HG03378 (cell line): ENCODE data around the gene DLGAP1.
A peak's percentile ranks its signal among the peaks of the same experiment; 100 is the strongest.
"Not testable (repeated sequence)": the region's sequence is repeated elsewhere in the genome, so short reads cannot be mapped to it uniquely, and the experiment has no call there.

Source experiments
- ATAC-seq: cut with Tn5 transposase; IDR thresholded peaks from one replicate; pipeline ENCODE4 v1.9.1; 2021; ENCODE audit warnings: mild to moderate bottlenecking, moderate library complexity; ENCODE audit not compliant: unreplicated experiment

Gene DLGAP1

DNA sequence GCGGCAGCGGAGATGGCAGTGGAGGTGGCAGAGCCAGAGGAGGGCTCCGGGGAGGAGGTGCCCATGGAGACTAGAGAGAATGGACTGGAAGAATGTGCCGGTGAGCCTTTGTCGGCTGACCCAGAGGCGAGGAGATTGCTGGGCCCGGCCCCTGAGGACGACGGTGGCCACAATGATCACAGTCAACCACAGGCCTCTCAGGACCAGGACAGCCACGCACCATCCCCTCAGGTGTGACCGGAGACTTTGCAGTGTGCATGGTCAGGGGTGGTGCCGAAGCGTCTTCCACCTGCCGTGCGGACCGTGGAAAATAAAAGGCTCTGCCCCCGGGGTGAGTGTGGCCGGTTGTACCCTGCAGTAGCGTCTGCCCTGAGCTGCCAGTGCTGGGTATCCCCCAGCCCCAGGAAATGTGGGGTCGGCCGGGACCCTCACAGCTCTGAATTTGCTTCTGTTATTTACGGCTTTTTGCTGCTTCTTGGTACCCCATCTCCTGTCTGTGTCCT, 874.5 kb downstream of the DLGAP1 start:
- ATAC-seq, result not testable (repeated sequence)

DNA sequence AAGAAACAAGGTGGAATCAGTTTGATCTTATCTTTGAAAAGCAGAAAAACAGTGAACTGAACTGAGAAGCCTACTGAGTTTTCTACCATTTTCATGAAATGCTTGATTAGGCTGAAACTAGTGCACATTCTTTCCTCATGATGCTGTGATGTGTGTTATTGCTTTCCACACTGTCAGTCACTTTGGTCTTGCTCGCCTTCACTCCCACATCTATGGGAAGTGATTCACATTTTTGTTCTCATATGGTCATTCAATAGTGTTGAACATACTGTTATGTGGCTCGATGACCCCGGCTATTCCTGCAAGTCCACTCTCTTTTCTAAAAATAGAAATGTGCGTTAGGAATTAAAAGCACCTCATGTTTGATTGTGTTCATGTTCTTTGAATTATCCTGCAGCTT, 875.4 kb downstream of the DLGAP1 start:
- no peak for ATAC-seq

DNA sequence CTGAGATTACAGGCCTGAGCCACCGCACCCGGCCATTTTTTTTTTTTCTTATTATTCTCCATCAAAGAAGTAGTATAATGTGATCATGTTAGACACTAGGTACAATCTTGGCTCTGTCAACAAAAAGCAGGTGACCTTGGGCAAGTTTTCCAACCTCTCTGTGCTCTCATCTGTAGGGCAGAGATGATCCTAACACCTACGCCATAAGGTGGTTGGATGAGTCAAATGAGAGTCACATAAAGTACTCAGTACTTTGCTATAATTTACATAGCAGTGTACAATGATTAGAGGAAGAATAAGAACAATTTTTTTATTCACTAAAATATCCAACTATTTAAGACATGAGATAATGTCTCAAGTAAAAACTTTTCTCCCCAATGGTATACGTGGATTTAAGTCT, 876.5 kb downstream of the DLGAP1 start:
- ATAC-seq, result no peak

DNA sequence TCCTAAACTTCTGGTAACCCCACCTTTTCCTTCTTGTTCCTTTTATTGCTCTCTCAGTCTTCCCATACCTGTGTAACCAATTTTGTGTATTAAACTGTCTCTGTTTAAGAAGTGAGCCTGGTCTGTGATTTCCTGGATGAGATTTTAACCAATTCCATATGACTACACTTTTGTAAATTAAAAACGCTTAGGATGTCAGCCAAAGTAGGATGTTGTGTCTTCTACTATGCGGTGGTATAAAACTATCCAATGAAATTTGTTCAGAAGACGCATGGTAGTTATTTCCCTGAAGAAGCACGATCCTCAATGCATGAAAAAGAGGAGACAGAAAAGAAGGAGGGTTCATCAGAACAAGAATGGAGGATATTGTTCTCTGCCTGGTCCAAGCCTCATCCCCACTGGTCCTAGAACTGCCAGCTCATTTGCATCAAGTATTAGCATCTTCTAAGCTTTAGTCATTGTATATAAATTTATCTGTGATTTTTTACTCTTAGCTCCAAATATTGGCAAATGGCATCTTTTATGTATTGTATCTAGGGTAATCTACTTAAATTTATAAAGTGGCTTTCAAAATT, 877.7 kb downstream of the DLGAP1 start:
- ATAC-seq, result no peak

DNA sequence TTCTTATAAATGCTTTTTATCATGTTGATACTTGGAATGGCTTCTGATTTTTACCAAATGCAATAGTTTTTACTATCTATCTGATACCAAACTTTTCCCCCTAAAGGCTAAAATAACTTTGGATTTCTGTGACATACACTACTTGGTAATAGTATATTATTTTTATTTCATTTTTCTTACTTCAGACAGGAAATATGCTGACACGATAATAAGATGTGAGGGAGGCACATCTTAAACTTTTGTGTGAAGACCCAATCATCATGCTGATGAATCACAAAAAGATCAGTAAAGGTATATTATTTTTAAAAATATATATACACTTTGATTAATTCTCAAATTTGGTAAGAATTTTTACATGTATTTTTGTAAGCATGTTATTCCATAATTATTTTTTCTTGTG, 882.3 kb downstream of the DLGAP1 start:
- no peak for ATAC-seq

DNA sequence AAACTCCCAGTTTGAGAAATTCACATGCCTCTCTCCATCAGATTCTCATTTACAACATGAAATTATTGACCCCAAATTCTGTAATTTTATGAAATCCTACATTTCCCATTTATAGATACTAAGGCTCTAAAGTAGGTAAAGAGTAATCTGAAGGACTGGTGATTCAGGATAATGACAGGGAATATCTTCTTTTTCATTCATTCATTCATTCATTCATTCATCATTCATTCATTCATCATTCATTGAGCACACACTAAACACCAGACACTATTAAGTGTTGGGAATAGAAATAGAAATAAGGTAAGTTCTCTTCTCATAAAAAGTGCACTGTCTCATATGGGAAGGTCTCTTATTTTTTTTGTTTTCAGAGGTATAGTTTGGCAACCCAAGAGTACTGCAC, 888.3 kb downstream of the DLGAP1 start:
- ATAC-seq, result no peak

DNA sequence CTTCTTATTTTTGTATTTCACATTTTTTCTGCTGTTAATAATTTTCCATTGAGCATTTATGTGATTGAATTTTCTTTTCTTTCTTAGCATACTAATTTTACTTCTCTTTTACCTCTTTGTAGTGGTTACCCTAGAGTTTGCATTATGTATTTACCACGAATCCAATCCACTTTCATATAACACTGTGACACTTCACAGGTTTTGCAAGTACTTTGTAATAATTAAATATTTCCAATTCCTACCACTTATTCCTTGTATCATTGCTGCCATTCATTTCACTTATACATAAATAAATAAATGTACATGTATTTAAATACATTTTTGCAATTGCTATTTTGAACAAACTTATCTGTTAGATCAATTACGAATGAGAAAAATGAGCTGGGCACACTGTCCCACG, 894.4 kb downstream of the DLGAP1 start:
- ATAC-seq, result no peak

DNA sequence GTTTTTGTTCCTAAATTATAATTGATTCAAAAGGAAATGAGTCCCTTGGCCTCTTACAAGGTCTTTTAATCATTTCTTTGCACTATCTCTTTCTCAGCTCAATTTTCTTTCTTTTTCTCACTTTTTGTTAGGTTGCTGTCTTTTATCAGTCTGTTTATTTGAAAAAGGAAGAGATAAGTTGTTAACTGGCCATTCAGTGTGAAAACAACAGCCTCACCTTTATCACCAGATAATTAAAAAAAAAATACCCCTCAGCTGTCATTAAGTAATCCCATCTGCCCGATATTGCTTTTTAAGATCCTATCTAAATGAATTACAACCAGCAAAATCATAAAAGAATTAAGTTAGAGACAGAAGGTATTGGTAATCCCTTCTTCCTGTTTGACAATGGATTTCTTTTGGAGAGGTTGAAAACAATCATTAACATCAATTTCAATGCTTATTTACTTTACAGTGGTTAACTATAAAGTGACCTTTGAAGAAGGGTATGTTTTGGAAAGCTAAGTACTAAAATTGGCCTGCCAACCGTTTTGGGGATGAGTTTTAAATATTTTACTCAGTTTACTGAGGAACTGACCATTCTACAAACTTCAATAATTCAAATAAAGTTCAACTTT, 900.2 kb downstream of the DLGAP1 start:
- ATAC-seq, result no peak

DNA sequence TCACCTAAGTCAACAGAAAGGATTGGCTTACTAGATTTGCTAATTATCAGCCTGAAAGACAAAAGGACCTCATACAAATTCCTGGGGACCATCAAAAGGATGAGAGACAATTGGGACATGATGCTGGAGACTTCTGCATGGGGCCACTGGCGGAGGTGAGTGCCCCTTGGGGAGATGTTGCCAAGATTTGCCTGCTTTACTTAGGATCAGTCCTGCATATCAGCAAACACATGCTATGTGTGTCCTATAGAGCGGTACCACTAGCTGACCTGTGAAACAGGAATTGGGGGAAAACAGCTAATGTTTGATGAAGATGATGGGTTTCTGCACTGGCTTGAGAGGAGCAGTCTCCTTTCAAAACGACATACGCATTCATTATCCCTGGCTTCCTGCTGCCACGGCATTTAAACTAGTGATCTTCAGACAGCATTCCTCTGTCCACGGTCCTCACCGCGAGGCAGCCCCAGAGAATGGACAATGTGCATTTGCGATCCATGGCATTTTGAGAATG, 901.0 kb downstream of the DLGAP1 start:
- no peak for ATAC-seq

DNA sequence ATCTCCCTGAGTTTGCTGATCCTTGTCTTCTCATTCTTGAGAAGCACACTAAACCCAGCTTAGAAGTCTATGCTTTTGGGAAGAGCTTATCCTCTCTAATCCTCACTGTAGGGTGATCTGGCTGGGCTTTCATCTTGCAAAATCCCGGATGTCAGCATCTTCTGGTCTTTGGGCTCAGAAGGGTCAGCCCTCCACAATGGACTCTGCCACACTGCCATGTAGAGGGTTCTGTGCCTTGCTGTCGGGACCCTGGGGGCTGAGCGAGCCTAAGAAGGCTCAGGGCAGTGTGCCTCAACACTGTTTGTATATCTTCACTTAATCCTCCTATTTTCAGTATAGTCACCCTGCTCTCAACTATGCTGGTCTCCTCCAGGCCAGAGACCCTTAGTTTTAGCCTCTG, 902.8 kb downstream of the DLGAP1 start:
- ATAC-seq, result no peak

DNA sequence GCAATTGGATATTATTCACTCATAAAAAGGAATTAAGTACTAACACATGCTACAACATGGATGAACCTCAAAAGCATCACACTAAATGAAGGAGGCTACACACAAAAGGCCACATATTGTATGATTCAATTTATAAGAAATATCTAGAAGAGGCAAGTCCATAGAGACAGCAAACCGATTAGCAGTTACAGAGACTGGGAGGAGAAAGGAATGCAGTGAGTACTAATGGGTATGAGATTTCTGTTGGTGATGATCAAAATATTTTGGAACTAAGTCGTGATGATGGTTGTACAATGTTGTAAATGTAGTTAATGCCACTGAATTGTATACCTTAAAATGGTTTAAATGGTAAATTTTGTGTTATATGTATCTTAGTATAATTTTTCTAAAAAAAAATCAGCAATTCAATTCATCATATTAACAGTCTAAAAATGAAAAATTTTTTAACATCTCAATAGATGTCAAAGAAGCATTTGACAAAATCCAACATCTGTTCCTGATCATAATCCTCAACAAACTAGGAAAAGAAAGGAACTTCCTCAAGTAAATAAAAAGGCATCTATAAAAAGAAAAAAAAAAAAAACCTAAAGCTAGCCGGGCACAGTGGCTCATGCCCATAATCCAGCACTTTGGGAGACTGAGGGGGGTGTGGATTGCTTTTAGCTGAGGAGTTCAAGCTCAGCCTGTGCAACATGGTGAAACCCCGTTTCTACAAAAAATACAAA, 907.1 kb downstream of the DLGAP1 start:
- no peak for ATAC-seq

DNA sequence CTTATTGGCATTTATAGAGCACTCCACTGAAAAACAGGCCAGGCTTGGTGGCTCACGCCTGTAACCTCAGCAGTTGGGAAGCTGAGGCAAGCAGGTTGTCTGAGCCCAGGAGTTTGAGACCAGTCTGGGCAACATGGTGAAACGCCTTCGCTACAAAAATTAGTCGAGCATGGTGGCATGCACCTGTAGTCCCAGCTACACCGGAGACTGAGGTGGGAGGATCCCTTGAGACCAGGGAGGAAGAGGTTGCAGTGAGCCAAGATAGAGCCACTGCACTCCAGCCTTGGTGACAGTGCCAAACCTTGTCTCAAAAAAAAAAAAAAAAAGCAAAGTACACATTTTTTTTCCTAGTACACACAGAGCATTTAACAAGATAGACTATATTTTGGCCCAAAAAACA, 909.0 kb downstream of the DLGAP1 start:
- no peak for ATAC-seq

DNA sequence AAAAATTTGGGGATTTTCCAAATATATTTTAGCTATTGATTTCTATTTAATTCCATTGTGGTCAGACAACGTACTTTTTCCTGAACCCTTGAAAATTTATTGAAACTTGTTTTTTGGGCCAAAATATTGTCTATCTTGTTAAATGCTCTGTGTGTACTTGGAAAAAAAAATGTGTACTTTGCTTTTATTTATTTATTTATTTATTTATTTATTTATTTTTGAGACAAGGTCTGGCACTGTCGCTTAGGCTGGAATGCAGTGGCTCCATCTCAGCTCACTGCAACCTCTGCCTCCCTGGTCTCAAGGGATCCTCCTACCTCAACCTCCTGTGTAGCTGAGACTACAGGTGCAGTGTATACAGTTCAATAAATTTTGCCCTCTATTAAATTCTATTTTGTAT, 910.6 kb downstream of the DLGAP1 start:
- no peak for ATAC-seq

DNA sequence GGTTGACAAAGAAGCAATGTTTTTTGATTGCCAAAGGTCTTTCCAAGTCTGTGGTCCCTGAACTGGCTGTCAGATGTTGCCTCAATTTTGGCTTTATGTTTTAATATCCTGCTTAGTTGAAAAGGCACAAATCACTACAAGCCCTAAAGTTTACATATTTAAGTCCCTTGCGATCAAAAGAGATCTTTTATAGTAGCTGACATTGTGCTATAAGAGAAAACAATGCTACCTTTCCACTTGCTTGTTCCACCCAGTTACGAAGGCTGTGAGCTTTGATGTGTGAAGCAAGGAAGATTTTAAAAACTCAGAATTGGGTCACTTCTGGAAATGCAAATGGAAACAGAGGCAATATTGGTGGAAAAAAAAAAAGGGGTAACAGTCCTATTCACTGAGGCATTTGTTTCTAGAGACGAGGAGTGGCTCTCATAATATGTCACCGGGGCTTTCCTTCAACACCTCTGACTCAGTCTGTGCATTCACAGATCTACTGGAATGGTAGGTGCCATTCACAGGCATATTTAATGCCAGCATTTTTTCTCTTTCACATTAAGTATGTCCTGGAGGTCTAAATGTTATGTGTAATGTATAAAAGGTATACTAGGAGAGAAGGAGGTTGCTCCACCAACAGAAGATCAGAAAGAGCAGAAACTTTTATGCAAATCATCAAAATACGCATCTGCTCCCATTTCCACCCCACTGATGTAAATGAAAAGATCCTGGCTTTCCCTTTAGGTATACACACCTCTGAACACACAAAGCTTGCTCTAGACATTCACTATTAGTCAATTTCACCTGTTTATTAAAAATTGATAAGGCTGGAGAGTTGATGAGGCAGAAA, 913.3 kb downstream of the DLGAP1 start:
- ATAC-seq, result peak; percentile 98

DNA sequence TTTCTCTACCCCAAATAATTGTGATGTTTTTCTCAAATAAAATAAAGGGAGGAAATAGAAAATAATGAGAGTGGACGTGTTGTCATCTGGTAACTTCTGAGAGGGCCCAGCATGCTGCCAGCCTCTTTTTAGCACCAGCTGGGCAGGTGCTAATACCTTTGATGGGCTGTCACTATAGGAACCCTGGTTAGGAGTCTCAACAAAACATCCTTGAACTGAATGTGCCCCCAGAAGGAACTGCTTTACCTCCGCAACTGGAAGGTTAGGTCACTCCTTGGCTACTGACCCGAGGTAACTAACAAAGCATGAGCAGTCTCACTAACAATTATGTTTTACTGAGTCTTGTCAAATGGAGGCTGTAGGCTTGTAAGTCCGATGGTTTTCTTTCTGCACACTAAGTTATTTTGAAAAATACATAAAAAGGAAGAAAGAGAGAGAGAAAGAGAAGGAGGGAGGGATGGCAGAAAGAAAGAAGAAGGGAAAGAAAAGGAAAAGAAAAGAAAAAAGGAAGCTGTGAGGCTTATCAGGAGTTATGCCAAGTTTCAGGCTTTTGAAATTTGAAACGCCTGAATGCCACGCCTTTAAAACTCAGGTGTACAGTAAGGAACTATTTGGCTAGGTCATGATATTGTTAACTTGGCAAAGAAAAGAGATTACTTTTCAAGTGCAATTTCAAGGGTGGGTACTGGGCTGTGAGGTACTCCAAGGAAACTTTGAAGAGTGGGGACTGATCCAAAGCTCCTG, 914.1 kb downstream of the DLGAP1 start:
- ATAC-seq, result no peak

DNA sequence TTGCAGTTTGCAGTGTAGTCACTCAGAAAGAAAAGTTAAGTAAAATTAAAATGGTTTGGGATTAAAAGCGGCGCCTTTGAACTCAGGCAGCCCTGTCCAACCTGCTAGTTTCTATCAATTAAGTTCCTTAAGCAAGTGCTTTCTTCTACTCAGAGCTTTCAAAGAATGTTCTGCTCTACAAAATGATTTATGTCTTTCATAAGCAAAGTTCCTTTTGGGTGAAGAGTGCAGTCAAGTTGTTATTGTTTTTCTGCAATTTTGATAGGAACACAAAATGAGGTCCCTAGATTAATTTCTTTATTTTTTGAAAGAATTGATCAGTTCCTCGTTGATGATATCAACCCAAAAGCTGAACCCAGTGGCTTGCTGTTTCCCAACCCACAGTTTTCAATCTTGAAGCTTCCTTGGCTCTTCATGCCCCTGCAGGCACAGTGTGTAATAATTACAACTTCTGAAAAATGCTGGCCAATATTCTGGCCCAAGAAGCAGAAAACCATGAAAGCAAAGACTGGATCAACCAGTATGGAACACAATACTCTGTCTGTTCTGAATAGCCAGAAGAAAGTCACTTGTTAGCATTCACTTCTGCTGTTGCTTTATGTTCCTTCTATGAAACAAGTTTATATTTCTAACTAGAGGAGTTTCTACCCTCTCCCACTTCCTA, 916.0 kb downstream of the DLGAP1 start:
- no peak for ATAC-seq

DNA sequence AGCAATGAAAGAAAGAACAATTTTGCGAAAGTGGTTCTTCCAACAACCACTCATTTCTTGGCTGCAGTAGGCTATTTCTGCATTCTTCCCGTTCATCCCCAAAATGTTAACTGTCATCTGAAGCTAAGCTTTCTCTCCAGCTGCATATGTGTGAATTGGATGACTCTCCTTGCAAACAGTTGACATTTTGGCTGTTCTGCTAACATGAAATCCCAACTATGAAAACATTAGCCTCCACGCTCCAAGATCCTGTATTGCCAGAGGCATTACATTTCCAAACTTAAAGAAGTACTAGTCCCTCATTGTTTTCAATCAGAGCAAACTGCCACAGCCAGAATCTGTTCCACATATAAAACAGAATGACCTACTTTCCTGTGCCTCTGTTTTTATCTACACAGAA, 916.7 kb downstream of the DLGAP1 start:
- no peak for ATAC-seq

DNA sequence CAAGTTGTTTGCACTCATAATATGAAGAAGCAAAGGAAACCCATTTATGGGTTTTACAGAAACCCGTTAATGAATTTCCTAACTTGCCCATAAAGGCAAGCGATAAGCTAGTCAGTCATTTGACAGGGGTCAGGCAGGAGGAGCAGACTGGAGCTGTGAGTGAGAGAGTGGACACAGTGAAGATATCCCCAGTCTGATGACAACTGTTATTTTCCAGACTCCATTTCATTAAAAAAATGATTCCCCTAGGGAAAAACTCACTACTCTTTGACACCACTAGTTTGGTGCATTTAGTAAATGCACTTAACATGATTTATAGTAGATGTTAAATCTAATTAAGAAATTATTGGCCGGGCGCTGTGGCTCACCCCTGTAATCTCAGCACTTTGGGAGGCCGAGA, 924.3 kb downstream of the DLGAP1 start:
- ATAC-seq, result no peak

DNA sequence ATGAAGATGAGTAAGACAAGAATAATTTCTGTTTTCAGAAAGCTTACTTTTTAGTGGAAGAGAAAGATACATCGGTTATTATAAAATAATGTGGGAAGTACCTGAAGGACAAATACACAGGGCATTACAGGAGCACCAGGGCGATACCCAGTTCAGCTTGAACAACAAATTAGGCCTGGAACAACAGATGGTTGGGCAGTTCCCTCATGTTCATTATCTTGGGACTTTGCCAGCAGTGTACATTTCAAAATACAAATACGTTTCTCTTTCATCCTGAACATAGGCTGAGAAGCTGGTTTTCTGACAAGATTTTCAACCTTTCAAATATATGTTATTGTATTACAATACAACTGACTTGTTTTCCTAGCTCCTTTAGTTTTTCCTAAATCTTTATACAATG, 925.5 kb downstream of the DLGAP1 start:
- ATAC-seq, result no peak

DNA sequence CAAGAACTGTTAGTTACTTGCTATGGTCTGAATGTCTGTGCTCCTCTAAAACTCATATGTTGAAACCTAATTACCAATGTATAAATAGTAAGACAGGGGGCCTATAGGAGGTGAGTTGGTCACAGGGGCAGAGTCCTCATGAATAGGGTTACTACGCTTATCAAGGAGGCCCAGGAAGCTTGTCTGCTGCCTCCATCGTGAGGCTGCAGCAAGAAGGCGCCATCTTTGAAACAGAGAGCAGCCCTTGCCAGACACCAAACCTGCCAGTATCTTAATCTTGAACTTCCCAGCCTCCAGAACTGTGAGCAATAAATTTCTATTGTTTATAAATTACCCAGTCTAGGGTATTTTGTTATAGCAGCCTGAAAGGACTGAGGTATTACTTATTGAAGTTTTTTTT, 926.0 kb downstream of the DLGAP1 start:
- no peak for ATAC-seq
